Stimulated activated CD8-positive, alpha-beta memory T cell treated with anti-CD3 and anti-CD28 coated beads, Interleukin-7, amount 100 ng/mL, for 4 hours (primary cell): Measurements from ENCODE around the gene GPR137C.

Experiments
- DNase-seq, 2 donors: peaks; one replicate each; pipeline ENCODE4 v3.0.0-alpha.2; 2020; ENCODE audit warnings: low read depth in 2 of 2

Gene GPR137C

DNA sequence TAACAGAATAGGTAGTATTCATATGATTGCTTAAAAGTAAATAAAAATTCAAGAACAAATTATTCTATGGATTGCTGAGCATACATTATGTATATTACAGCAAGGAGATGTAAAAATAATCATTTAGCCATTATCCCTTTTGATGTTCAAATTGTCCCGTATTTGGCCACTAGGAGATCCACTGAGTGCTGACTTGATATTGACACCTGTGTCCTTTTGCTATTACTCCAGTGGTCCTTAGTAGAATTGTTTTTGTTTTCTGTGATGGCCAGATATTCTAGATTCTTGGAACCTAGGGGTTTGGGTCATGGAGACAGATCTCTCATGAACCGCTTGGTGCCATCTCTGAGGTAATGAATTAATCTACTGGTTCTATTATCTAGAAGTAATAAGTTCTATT, 126.0 kb downstream of the GPR137C start:
- no peak for DNase-seq

DNA sequence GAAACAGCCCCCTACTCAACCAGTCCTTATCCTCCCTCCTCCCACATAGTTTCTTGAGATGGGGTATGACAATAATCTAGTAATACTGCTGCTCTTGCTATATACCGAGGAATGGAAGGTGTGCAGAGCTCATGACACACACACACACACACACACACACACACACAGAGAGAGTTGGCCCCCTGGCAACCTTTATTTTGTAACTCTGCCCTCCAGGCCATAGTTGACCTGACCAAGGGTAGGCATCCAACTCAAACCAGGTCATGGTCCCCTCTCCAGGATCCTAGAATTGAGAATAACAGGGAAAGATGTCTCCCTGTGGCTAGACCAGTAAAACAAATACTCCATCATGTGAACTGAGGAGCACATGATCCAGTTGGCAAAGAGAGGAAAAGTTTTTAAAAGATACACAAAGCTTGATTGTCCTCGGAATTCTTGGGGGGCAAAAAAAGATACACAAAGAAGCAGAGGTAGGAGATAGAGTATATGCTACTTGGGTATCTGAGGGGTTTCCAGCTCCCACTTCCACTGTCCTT, 131.4 kb downstream of the GPR137C start:
- no peak for DNase-seq

DNA sequence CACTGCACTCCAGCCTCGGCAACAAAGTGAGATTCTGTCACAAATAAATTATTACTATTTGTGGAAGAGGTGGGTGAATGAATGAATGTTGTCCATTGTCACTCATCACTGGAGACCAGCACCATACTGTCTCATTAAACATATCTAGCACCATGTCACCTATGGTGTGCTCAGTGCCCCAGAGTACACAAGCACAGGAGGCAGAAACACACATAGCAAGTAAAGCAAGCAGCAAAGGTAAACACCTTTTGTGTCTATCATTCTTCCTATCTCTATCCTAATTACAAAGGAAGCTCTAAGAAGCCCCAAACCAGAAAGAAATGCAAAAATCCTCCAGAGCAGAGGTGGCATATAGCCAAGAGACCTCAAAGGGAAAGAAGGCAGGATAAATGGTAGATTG, 133.5 kb downstream of the GPR137C start:
- DNase-seq = no peak
